ENCODE measurements around the gene TDRD3.

TDRD3 gene

DNA sequence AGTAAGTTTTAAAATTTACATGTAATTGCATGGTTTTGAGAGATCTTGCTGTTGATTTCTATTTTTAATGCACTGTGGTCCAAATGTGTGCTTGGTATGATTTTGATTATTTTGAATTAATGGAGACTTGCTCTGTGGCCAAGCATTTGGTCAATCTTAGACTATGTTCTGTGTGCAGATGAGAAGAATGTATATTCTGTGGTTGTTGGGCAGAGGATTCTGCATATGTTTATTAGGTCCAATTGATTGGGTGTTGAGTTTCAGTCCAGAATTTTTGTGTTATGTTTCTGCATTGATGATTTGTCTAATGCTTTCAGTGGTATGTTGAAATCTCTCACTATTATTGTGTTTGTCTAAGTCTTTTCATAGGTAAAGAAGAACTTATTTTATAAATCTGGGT lies 82.3 kb downstream of the TDRD3 start:
- Histone ChIP-seq H3K4me3 (ENCODE audit: low read depth in 1 of 2, low read length in 2 of 2) (no peak overlapping the region), H3K9ac (ENCODE audit: low read length) (no peak overlapping the region), H3K27ac (ENCODE audit: low read depth, low read length) (no peak overlapping the region), H3K9me3 (ENCODE audit: low read length) (no peaks in the 10 kb centered on the region), H3K4me1 (ENCODE audit: insufficient read depth, low read length) (no peaks in the 10 kb centered on the region), H3K27me3 (ENCODE audit: control insufficient read depth in 1 of 2, insufficient read depth in 2 of 2, low read length in 2 of 2) (no peaks in the 10 kb centered on the region), H3K36me3 (ENCODE audit: insufficient read depth, low read length) (no peaks in the 10 kb centered on the region)

DNA sequence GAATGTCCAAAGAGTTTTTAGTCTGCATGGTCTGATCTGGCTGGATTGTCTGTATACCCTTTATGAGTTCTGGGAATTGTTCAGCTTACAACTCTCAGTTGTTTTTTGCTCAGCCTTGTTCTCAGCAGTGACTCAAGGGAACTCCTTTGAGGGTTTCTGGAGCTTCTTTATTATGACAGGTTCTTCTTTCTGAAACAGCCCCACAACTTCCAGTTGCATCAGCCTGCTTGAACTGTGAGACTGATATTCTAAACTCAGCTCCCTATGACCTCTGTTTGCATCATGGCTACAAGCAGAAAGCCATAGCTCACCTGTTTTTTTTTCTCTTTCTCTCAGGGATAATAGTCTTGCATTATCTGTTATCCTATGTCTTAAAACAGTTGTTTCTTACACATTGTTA lies 85.0 kb downstream of the TDRD3 start:
- no peaks in the 10 kb centered on the region for H3K9me3 ChIP-seq (ENCODE audit: low read length)

GRCh38 chr13:60484865-60485264 lies 87.8 kb downstream of the TDRD3 start:
- H3K9ac ChIP-seq (ENCODE audit: low read length) = no peak overlapping the region
- H3K27me3 ChIP-seq (ENCODE audit: control insufficient read depth in 1 of 2, insufficient read depth in 2 of 2, low read length in 2 of 2) = no peaks in the 10 kb centered on the region
- H3K4me3 ChIP-seq (ENCODE audit: low read depth in 1 of 2, low read length in 2 of 2) = no peak overlapping the region
- no peaks in the 10 kb centered on the region for H3K9me3 ChIP-seq (ENCODE audit: low read length)
- H3K4me1 ChIP-seq (ENCODE audit: insufficient read depth, low read length) = no peaks in the 10 kb centered on the region
- H3K36me3 ChIP-seq (ENCODE audit: insufficient read depth, low read length) = peaks cover 6% of the 10 kb centered on the region
- no peak overlapping the region for H3K27ac ChIP-seq (ENCODE audit: low read depth, low read length)

More for the DNA sequence above, 85.0 kb downstream of the TDRD3 start:
- Histone ChIP-seq H3K27ac (ENCODE audit: low read depth, low read length) (no peak overlapping the region), H3K27me3 (ENCODE audit: control insufficient read depth in 1 of 2, insufficient read depth in 2 of 2, low read length in 2 of 2) (no peaks in the 10 kb centered on the region), H3K4me3 (ENCODE audit: low read depth in 1 of 2, low read length in 2 of 2) (no peak overlapping the region), H3K36me3 (ENCODE audit: insufficient read depth, low read length) (peaks cover 6% of the 10 kb centered on the region), H3K9ac (ENCODE audit: low read length) (no peak overlapping the region), H3K4me1 (ENCODE audit: insufficient read depth, low read length) (no peaks in the 10 kb centered on the region)

- Histone ChIP-seq H3K27ac (ENCODE audit: low read depth, low read length) (no peak overlapping the region), H3K4me1 (ENCODE audit: insufficient read depth, low read length) (no peaks in the 10 kb centered on the region), H3K9me3 (ENCODE audit: low read length) (no peaks in the 10 kb centered on the region), H3K4me3 (ENCODE audit: low read depth in 1 of 2, low read length in 2 of 2) (no peak overlapping the region), H3K27me3 (ENCODE audit: control insufficient read depth in 1 of 2, insufficient read depth in 2 of 2, low read length in 2 of 2) (no peaks in the 10 kb centered on the region), H3K9ac (ENCODE audit: low read length) (no peak overlapping the region), H3K36me3 (ENCODE audit: insufficient read depth, low read length) (peaks cover 4% of the 10 kb centered on the region)
These were observed 94.5 kb downstream of the TDRD3 start for GRCh38 chr13:60491531-60491930.

DNA sequence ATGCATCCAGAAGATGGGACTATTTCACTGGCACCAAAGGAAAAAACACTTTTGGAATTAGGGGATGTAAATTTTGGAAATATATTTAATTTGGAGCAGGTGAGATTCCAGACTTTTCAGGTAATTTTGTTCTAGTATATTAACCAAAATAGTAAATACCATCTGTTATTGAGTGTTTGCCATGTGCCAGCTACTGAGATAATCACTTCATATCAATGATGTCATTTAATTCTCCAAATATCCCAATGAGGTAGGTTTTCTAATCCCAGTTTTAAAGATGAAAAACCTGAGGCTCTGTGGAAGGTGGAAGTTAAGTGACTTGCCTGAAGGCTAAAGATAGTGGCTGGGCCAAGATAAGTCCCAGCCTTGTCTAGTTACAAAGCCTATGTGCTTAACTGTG lies 95.2 kb downstream of the TDRD3 start:
- Histone ChIP-seq H3K9ac (ENCODE audit: low read length) (no peak overlapping the region), H3K9me3 (ENCODE audit: low read length) (no peaks in the 10 kb centered on the region), H3K27me3 (ENCODE audit: control insufficient read depth in 1 of 2, insufficient read depth in 2 of 2, low read length in 2 of 2) (no peaks in the 10 kb centered on the region), H3K36me3 (ENCODE audit: insufficient read depth, low read length) (peaks cover 4% of the 10 kb centered on the region), H3K4me1 (ENCODE audit: insufficient read depth, low read length) (no peaks in the 10 kb centered on the region), H3K4me3 (ENCODE audit: low read depth in 1 of 2, low read length in 2 of 2) (no peak overlapping the region), H3K27ac (ENCODE audit: low read depth, low read length) (no peak overlapping the region)

- no peaks in the 10 kb centered on the region for H3K27me3 ChIP-seq (ENCODE audit: control insufficient read depth in 1 of 2, insufficient read depth in 2 of 2, low read length in 2 of 2)
- H3K9me3 ChIP-seq (ENCODE audit: low read length) = no peaks in the 10 kb centered on the region
- H3K9ac ChIP-seq (ENCODE audit: low read length) = no peak overlapping the region
- no peak overlapping the region for H3K27ac ChIP-seq (ENCODE audit: low read depth, low read length)
- no peaks in the 10 kb centered on the region for H3K4me1 ChIP-seq (ENCODE audit: insufficient read depth, low read length)
- peaks cover 4% of the 10 kb centered on the region for H3K36me3 ChIP-seq (ENCODE audit: insufficient read depth, low read length)
- H3K4me3 ChIP-seq (ENCODE audit: low read depth in 1 of 2, low read length in 2 of 2) = no peak overlapping the region
These were observed 97.3 kb downstream of the TDRD3 start for GRCh38 chr13:60494296-60494695.

DNA sequence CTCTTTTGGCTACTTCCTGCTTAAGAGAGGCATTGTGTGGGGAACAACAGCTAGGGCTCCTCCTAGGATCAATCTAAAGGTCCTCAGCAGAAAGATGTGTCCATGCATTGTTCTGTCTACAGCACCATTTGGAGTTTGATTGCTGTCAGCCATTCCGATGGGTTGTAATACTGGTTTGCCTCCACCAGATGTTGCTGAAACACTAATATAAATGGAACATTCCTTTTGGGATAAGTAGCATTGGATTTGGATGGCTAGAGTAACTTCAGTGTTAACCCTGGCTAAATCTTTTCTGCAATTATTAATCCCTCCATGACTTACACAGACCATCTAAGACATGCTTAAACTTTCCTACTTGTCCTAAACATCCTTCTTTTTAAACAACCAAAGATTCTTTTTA lies 104.2 kb downstream of the TDRD3 start:
- H3K36me3 ChIP-seq (ENCODE audit: insufficient read depth, low read length) = peaks cover 4% of the 10 kb centered on the region
- no peaks in the 10 kb centered on the region for H3K4me1 ChIP-seq (ENCODE audit: insufficient read depth, low read length)
- H3K27ac ChIP-seq (ENCODE audit: low read depth, low read length) = no peak overlapping the region
- H3K4me3 ChIP-seq (ENCODE audit: low read depth in 1 of 2, low read length in 2 of 2) = no peak overlapping the region
- no peak overlapping the region for H3K9ac ChIP-seq (ENCODE audit: low read length)
- no peaks in the 10 kb centered on the region for H3K9me3 ChIP-seq (ENCODE audit: low read length)
- H3K27me3 ChIP-seq (ENCODE audit: control insufficient read depth in 1 of 2, insufficient read depth in 2 of 2, low read length in 2 of 2) = no peaks in the 10 kb centered on the region

DNA sequence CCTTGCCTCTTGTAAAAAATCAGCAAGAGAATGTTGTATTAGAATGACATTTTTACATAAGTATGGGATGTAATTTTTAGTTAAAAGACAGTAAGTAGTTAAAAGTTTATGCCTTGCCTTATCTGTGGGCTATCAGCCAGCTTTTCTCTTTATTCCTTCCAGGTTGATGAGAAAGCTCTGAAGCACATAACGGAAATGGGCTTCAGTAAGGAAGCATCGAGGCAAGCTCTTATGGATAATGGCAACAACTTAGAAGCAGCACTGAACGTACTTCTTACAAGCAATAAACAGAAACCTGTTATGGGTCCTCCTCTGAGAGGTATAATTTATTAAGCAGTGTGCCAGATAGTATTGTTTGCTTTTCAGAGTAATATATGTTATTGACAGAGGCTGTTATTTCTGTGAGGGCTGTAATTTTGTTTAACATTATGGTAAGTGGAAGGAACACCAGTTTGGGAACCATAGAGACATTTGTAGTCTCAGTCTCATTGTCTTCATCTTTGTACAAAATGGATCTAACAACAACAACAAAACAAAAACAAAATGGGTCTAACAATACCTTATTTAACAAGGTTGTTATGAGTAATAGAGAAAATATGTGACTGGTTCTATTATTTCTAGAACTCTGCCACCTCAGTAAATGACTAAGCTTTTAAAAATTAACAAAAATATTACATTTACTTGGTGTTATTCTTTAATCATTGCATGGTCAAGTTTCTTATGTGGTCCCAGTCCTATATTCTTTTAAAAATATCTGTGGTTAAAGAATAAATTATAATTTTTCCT lies 112.8 kb downstream of the TDRD3 start:
- Histone ChIP-seq H3K4me3 (ENCODE audit: low read depth in 1 of 2, low read length in 2 of 2) (no peak overlapping the region), H3K4me1 (ENCODE audit: insufficient read depth, low read length) (no peaks in the 10 kb centered on the region), H3K9me3 (ENCODE audit: low read length) (no peaks in the 10 kb centered on the region), H3K27me3 (ENCODE audit: control insufficient read depth in 1 of 2, insufficient read depth in 2 of 2, low read length in 2 of 2) (no peaks in the 10 kb centered on the region), H3K36me3 (ENCODE audit: insufficient read depth, low read length) (no peaks in the 10 kb centered on the region), H3K9ac (ENCODE audit: low read length) (no peak overlapping the region), H3K27ac (ENCODE audit: low read depth, low read length) (no peak overlapping the region)

DNA sequence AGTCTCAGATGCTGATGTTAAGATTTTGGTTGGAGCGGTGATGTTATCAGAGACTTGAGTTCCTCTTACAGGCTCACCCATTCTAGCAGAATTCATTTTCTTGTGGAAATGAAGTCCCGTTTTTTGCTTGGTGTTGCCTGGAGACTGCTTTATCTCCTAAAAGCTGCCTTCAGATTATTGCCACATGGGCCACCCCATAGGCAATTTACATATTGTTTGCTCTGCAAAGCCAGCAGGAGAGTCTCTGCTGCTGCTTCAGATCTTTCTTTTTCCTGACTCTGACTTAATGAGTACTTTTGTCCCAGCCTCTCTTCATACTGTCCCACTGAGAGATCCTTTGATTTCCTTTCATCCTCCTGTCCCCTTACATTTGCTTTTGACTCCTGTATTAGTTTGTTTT lies 114.6 kb downstream of the TDRD3 start:
- Histone ChIP-seq H3K27me3 (ENCODE audit: control insufficient read depth in 1 of 2, insufficient read depth in 2 of 2, low read length in 2 of 2) (no peaks in the 10 kb centered on the region), H3K9ac (ENCODE audit: low read length) (no peak overlapping the region), H3K27ac (ENCODE audit: low read depth, low read length) (no peak overlapping the region), H3K9me3 (ENCODE audit: low read length) (no peaks in the 10 kb centered on the region), H3K4me1 (ENCODE audit: insufficient read depth, low read length) (no peaks in the 10 kb centered on the region), H3K4me3 (ENCODE audit: low read depth in 1 of 2, low read length in 2 of 2) (no peak overlapping the region), H3K36me3 (ENCODE audit: insufficient read depth, low read length) (no peaks in the 10 kb centered on the region)

DNA sequence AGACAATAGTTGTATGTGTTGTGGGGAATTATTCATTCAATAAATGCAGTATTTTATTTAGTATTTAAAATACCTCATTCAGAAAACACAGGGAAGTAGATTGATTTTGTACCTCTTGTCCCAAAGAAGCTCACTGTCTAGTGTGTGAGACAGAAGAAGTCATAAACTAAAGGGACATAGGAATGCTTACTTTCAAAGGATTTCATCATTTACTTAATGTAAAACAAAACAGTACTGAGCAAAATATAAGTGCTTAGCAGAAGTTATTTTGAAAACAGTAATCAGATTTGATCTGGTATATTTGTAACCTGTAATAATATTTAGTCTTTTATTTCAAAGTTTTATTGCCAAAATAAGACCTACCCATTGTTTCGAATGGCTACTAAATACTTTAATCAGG lies 117.9 kb downstream of the TDRD3 start:
- Histone ChIP-seq H3K9ac (ENCODE audit: low read length) (no peak overlapping the region), H3K27ac (ENCODE audit: low read depth, low read length) (no peak overlapping the region), H3K4me1 (ENCODE audit: insufficient read depth, low read length) (no peaks in the 10 kb centered on the region), H3K36me3 (ENCODE audit: insufficient read depth, low read length) (no peaks in the 10 kb centered on the region), H3K9me3 (ENCODE audit: low read length) (no peaks in the 10 kb centered on the region), H3K4me3 (ENCODE audit: low read depth in 1 of 2, low read length in 2 of 2) (no peak overlapping the region), H3K27me3 (ENCODE audit: control insufficient read depth in 1 of 2, insufficient read depth in 2 of 2, low read length in 2 of 2) (no peaks in the 10 kb centered on the region)

GRCh38 chr13:60519496-60519895 lies 122.5 kb downstream of the TDRD3 start:
- H3K4me3 ChIP-seq (ENCODE audit: low read depth in 1 of 2, low read length in 2 of 2) = no peak overlapping the region

GRCh38 chr13:60520902-60521569 lies 124.0 kb downstream of the TDRD3 start:
- H3K36me3 ChIP-seq (ENCODE audit: insufficient read depth, low read length) = peaks cover 6% of the 10 kb centered on the region
- H3K4me3 ChIP-seq (ENCODE audit: low read depth in 1 of 2, low read length in 2 of 2) = no peak overlapping the region
- H3K9me3 ChIP-seq (ENCODE audit: low read length) = no peaks in the 10 kb centered on the region
- no peak overlapping the region for H3K27ac ChIP-seq (ENCODE audit: low read depth, low read length)
- no peaks in the 10 kb centered on the region for H3K27me3 ChIP-seq (ENCODE audit: control insufficient read depth in 1 of 2, insufficient read depth in 2 of 2, low read length in 2 of 2)
- H3K4me1 ChIP-seq (ENCODE audit: insufficient read depth, low read length) = no peaks in the 10 kb centered on the region
- H3K9ac ChIP-seq (ENCODE audit: low read length) = no peak overlapping the region

More at GRCh38 chr13:60519496-60519895, 122.5 kb downstream of the TDRD3 start:
- Histone ChIP-seq H3K27ac (ENCODE audit: low read depth, low read length) (no peak overlapping the region), H3K9ac (ENCODE audit: low read length) (no peak overlapping the region), H3K27me3 (ENCODE audit: control insufficient read depth in 1 of 2, insufficient read depth in 2 of 2, low read length in 2 of 2) (no peaks in the 10 kb centered on the region), H3K9me3 (ENCODE audit: low read length) (no peaks in the 10 kb centered on the region), H3K4me1 (ENCODE audit: insufficient read depth, low read length) (no peaks in the 10 kb centered on the region), H3K36me3 (ENCODE audit: insufficient read depth, low read length) (peaks cover 6% of the 10 kb centered on the region)

Measured in muscle layer of colon (tissue), 2 donors.